ENCODE data around the gene TCERG1L. TPM values are rescaled to one million over a fixed set of nuclear protein-coding genes. Genes with fewer than 3 reads are reported as not detected.
"Not testable (repeated sequence)": the region's sequence is repeated elsewhere in the genome, so short reads cannot be mapped to it uniquely, and the experiment has no call there.

The TCERG1L gene
- total and polyA plus RNA-seq, 9 of the 15 experiments (the other 6 are each of a cell fraction or from before 2014, with no cell fraction given): not detected

DNA sequence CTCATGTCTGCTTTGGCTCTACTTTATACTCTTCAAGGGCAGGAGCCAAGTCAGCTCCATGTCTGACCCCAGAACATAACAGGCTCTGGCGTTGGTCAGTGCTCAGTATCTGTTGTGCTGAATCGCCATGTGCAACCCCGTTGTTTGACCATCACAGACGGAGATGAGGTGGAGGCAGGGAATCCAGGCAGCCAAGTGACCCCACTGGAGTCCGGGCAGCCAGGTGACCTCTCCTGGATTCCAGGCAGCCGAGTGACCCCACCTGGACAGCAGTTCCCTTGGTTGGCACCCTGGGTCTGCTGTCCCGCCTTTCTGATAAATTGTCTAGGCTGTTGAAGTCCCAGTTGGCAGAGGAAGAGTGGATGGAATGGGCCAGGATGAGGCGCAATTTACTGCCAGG is 232.2 kb downstream of the TCERG1L start (continued):
- TF ChIP-seq, protein P1, sequence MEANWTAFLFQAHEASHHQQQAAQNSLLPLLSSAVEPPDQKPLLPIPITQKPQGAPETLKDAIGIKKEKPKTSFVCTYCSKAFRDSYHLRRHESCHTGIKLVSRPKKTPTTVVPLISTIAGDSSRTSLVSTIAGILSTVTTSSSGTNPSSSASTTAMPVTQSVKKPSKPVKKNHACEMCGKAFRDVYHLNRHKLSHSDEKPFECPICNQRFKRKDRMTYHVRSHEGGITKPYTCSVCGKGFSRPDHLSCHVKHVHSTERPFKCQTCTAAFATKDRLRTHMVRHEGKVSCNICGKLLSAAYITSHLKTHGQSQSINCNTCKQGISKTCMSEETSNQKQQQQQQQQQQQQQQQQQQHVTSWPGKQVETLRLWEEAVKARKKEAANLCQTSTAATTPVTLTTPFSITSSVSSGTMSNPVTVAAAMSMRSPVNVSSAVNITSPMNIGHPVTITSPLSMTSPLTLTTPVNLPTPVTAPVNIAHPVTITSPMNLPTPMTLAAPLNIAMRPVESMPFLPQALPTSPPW (CRISPR knock-in tag; IDR thresholded peaks at IDR 0.05): no peak
- TF ChIP-seq ZNF445 (CRISPR knock-in tag; IDR thresholded peaks at IDR 0.05; ENCODE audit: low read depth): no peak

DNA sequence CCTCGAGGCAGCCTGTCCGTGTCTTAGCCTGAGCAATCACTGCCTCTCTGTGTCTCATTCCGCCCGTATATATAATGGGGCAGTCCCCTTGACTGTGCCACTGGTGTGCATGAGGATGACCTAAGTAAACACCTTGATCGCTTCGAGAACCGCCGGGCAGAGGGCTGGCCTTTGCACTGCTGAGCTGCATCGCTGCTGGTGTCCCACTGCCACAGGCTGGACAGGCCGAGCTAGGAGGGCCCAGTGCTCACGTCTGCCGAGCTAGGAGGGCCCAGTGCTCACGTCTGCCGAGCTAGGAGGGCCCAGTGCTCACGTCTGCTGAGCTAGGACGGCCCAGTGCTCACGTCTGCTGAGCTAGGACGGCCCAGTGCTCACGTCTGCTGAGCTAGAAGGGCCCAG is 232.6 kb downstream of the TCERG1L start:
- not testable (repeated sequence) for FAIRE-seq

More for the DNA sequence above, 232.6 kb downstream of the TCERG1L start:
- H3K27ac ChIP-seq (ENCODE audit: extremely low read depth, low read depth, low read length); H3K36me3 ChIP-seq (ENCODE audit: control insufficient read depth, insufficient read depth, low read length); H2AFZ ChIP-seq (ENCODE audit: low read depth, low read length); DNase-seq (ENCODE audit: extremely low read depth in 1 of 4, low spot score in 3 of 4); H3K4me3 ChIP-seq; H3K79me2 ChIP-seq (ENCODE audit: control insufficient read depth, insufficient read depth, low read length); in situ Hi-C loops (cut with MboI); H4K20me1 ChIP-seq (replicated peaks; ENCODE audit: control insufficient read depth, insufficient read depth, low read length); ATAC-seq; BruUV-seq (replicated peaks); CTCF ChIA-PET (ENCODE audit: low intra/inter-chr PET ratio); H3K4me2 ChIP-seq (ENCODE audit: insufficient read depth, low read length); H3K9me1 ChIP-seq (ENCODE audit: control insufficient read depth, insufficient read depth, low read length); H3K9ac ChIP-seq (ENCODE audit: insufficient read depth in 1 of 2, low read depth in 2 of 2, low read length in 2 of 2); H3K9me3 ChIP-seq (replicated peaks; ENCODE audit: control insufficient read depth, insufficient read depth, low read depth, low read length); H3K27me3 ChIP-seq (ENCODE audit: control insufficient read depth in 2 of 2, insufficient read depth in 2 of 2, low read length in 2 of 2); intact Hi-C loops (cut with micrococcal nuclease); H3K4me1 ChIP-seq (replicated peaks in 1 of 2; ENCODE audit: control insufficient read depth in 2 of 2, insufficient read depth in 2 of 2, low read length in 2 of 2): not testable (repeated sequence)
- POLR2A ChIA-PET: interaction anchor here (0.7 kb wide), 1 partner anchor 249 kb away, joined by 3 read pairs; no protein-coding TSS in a partner anchor
- WGBS (ENCODE audit: insufficient coverage, low coverage, missing lambda C conversion rate): 0% methylated on average over 12 of the region's 19 CpGs
